Measurements from ENCODE around the gene PCBP3.

Gene PCBP3

DNA sequence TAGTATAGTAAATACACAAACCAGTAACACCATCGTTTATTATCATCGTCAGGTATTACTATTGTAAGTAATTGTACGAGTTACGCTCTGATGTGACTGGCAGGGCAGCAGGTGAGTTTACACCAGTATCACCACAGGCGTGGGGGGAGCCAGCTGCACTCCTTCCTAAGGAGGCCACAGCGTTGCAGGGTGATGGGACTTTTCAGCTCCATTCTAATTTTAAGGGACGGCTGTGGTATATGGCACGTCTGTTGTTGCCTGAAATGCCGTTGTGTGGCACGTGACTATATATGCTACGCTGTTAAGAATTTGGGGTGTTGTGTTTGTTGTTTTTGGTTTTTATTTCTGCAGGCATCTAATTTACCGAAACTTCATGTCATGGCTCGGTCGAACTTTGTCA is 173.3 kb downstream of the PCBP3 start:
- no peak for DNase-seq

DNA sequence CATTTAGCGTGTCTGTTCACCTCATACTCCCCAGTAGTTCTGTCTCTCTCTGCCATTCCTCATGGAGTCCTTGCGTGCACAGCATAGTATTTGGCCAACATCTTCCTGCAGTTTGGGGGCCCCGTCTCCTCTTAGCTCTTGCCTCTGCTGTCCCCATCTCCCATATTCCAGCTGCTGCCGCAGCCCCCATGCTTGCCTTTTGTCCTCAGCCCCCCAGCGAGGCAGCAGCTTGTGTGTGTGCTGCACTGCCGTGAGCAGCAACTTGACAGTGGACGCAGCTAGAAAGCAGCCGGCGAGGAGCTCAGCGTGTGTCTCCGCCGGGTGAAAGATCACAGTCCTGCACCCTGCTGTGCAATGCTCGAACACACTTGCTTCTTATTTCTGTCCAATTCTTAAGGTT is 173.8 kb downstream of the PCBP3 start:
- DNase-seq, result no peak

DNA sequence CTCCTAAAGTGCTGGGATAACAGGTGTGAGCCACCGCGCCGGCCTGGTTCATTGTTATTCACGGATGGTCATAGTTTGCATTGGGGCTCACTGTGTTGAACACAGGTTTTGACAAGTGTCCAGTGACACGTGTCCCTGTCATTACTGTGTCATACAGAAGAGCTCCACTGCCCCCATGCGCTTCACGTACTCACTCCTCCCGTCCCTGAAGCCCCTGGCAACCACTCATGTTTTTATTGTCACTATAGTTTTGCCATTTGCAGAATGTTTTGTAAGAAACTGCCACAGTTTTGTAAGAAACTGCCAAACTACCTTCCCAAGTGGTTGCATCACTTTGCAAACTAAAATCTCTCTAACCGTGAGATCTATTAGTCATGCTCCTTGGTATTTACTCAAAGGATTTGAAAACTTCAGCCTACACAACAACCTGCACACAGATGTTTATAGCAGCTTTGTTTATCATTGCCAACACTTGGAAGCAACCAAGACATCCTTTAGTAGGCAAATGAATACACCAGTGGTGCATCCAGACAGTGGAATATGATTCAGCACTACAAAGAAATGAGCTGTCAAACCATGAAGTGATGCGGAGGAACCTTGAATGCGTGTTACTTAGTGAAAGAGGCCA is 174.9 kb downstream of the PCBP3 start:
- DNase-seq, result no peak

DNA sequence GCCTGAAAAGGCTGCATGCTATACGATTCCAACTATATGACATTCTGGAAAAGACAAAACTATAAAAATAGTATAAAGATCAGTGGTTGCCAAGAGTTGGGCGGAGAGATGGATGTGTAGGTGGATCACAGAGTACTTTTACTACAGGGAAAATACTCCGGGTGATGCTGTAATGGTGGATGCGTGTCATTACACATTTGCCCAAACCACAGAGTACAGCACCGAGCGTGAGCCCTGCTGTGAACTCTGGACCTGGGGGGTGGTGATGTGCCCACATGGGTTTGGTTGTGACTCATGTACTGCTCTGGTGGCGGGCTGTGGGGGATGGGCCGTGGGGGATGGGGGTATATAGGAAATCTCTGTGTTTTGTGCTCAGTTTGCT is 175.4 kb downstream of the PCBP3 start:
- peak; percentile 78 for DNase-seq

DNA sequence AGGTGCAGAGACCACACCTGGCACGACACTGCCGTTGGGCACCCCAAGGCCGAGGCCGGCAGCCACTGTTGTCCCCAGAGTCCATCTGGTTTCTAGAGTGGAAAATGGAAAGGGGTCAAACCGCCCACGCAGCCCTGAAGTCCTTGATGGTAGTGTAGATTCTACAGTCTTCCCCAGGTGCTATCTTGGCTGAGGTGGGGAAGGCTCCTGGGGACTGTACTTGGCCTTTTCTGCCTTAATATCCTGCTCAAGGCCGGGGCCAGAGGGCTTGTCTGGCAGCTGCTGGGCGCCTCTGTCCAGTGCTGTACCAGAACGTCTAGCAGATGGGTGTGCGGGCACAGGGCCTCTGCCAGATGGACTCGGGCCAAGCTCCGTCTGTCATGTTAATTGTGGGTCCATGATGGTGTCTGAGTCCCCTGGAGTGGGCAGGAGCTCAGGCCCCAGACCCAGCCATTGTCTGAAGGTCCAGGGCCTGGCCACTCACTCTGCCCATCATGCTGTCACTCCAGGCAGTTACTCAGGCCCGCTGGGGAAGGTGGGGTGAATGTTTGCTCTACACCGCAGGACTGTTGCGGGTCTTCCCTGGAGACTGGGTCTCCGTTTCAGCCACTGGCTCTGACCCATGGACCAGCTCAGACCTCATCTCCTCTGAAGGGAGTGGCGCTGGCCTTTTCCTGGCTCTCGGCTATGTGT is 176.1 kb downstream of the PCBP3 start:
- no peak for DNase-seq

DNA sequence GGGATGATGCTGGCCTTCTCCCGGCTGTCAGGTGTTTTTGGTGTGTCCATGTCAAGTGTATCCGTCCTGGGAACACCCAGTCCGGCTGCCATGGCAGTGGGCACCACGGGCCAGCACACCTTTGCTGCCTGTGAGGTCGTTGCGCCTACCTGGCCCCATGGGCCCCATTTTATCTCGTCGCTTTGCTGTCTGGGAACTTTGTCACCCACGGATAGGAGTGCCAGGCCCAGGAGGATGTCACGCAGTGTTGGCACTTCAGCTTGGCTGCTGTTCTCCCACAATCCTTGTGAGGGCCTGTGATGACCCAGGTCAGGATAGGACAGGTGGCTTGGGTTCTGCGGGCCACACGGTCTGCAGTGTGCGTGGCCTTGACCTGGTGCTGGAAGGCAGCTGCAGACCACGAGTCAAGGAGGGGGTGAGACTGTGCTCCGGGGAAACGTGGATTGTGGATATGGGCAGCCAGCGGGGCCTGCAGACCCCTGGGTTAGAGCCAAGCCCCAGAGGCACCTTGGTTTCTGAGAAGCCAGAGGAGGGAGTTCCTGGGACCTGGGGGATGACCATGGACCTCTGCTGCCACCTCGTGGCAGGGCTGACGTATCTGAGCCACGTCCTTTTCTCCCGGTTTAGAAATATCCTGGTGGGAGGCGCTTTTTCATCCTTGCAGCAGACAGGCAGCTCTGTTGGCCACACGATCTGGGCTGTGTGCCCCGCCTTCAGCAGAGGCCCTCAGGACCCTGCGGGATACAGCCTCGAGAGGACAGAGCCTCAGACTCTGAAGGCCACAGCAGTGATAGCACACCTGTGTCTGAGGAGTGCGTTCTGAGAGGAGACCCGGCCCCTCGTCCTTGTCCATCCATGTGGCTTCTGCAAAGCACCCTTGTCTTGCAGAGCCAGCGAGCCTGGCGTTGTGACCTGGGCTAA is 176.9 kb downstream of the PCBP3 start:
- DNase-seq, result peak; percentile 81

DNA sequence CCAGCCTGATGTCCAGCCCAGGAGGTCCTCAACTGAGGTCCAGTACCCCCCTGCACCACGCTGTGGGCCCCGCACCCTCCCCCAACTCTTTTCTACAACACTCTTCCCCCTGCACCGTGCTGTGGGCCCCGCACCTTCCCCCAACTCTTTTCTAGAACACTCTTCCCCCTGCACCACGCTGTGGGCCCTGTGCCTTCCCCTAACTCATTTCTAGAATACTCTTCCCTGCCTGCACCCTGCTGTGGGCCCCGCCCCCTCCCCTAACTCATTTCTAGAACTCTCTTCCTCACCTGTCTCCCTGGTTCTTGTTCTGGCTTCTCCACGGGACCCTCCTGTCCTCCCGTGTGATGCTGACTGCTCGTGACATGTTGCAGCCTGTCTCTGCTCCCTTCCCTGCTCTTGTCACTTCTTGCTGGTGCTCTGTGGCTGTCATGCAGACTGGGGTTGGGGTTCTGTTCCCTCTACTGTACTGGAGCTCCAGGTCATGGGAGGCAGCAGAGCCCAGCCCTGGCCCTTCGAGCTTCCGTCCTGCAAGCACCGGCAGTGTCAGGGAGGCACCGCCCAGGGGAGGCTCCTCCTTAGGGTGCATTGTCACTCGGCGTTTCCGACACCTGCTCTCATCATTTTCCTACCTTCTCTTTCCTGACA is 177.9 kb downstream of the PCBP3 start:
- DNase-seq, result no peak

DNA sequence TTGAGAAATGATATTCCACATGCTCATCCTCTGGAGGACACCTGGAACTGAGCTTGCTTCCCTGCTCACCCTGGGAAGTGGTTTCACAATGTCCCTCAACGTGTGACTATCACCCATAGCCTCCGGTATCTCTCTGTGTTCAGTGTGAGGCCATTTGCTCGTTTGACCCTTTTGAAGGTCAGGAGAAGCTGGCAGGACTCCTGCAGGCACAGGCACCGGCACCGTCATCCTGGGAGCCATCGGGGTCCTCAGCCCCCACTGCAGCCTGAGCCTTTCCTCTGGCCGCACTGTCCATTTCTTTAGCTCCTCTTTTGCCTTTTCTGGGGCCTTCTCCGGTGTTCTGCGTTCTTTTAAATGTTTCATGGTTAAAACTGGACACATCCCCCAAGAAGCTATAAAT is 178.5 kb downstream of the PCBP3 start:
- DNase-seq, result no peak

DNA sequence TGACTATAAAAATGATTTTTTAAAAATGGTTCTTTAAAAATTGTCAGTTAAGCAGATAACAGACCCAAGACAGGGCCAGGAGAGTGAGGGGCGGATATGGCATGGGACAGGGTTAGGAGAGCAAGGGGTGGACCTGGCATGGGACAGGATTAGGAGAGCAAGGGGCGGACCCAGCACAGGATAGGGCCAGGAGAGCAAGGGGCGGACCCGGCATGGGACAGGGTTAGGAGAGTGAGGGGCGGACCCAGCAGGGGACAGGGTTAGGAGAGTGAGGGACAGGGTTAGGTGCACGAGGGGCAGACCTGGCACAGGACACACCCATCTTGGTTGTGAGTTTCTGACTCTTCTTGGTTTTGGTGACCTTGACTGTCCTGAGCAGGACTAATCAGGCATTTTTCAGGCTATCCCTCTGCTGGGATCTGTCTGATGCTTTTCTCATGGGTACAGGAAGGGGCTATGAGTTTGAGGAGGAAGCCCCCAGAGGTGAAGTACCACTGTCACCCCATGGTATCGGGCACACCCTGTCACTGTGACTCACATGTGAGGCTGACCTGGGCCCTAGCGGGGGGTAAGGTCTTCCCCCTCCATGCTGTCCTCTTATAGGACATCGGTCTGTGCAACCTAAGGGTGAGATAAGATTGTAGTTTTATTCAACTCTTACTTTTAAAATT is 179.0 kb downstream of the PCBP3 start:
- DNase-seq, result no peak

DNA sequence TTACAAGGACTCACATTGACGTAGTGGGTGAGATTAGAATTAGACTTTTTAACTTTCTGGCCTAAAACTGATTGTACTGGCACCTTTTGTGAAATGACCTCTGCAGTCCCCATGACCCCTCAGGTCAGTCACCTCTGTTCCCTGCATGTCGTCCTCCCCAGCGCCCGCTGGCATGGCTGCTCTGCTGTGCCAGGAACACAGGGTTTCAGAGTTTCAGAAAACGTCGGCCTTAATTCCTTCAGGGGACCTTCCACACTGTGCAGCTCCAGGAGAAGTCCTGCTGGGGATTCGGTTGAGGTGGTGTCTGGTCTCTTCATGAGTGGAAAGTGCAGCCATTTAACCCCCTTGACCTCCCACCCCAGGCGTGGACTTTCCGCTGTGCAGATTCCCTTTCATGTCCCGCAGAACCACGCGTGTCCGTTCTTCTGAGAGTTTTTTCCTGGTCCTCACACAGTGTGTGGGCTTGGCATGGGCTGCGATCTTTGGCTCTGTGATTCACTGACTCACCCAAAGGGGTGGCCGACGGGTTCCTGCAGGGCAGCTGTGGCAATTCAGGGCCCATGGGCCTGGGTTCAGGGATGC is 179.7 kb downstream of the PCBP3 start:
- DNase-seq, result no peak

DNA sequence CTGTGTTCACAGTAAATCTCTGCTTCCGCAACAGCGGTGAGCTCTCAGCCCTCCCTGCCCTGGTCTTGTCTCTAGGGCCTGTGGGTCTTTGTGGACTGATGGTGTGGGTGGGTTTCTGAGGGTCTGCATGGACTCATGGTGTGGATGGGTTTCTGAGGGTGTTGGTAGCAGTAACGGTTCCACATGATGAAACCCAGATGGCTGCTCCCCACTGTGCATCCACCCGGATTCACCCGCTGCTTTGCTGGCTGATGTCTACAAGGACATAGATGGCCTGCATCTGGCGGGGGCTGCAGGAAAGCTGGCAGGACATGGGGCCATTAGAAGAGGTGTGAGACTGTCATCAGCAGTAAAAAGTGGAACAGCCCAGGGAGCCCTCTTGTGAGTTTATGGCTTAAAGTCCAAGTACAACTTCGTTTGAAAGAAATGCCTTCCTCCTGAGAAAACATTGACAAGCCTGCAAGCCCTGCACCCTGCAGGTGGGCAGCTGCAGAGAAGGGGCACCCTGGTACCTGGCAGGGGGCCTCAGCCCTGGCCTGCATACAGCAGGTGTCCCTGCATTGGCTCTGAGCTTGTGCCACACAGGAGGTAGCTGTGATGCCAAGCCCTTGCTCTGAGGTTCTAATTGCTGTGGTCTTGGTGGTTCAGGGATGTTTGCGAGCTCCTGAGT is 181.2 kb downstream of the PCBP3 start:
- DNase-seq, result no peak

DNA sequence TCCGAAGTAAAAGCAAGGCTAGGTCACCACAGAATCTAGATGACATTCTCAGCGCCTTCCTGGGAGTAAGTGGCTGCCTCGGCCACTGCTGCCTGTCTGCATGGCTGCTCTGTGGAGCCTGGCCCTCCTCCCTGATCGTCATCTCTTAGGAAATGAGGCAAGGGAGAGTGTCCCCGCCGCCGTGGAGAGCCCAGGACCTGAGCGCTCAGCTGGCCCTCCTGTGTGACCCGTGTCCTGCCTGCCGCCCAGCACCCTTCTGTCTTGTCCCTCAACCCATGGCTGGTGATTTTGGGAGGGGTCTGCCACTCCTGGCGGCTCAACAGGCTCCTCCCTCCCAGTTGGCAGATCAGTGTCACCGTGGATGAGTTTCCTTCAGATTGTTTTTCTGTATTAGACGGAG is 181.7 kb downstream of the PCBP3 start:
- DNase-seq, result no peak

DNA sequence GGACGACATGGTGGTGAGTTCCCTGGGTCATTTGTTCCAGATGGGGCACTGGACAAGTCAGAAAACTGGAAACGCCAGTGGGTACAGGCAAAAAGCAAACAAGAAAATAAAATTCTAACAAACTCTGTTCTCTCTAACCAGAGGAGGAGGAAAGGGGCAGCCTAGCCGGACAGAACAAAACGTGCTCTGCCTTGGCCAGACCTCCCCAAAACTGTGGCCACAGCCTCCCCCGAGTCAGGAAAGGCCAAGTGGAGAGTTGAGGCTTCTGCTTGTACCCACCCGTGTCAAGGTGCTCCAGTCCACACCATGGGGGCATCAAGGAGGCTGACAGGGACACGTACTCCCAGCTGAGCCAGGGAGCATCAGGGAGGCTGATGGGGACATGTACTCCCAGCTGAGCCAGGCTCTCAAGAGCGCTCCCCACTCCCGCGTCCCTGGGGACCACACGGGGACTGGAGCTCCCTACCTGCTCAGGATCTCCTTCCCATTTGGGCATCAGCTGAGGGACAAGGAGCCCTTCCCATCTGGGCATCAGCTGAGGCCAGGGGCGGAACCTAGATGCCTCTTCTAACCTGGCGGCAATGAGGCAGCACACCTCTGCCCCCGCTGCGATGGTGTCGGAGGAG is 183.3 kb downstream of the PCBP3 start:
- no peak for DNase-seq

DNA sequence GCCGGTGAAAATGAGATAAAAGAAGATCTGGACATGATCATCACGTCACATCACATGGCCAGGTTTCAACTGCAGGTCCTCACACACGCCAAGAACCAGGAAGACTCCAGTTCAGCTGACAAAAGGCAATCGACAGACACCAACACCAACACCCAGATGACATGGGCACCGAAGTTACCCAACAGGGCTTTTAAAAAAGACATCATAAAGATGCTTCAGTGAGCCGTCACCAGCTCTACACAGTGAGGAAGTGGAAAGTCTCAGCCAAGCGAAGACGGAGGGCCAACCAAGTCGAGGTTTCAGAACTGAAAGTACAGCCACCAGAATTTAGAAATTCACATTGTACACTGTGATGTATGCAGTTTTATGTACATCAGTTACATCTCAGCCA is 183.8 kb downstream of the PCBP3 start:
- DNase-seq, result no peak

DNA sequence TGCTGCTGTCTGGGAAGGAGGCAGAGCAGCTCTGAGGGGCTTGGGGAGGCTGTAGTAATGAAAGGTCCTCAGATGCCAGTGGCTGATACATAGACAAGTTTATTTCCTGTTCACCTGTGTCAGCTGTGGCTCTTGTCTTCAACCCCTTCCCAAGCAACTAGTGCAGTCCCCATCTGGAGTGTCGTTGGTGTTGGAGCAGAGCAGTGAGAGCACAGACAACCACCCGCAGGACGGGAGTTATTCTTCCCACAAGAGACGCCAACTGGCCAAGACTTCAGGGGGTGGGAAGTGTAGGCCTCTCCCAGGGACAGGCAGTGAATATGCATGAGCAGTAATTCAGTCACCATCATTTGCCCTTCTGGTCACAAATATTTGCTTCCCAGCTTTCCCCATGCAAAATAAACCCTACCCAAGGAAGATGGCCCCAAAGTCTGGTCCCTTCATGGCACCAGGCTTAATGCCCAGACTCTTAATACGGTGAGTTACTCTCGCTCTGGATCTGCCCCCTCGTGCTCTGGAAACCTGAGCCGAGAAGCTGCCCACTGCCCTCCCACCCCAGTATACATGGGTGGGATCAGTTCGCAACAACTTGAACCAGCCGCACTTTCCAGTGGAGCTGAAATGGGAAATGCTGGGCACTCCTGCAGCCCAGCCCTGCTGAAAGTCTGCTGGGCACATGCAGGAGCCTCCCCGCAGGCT is 184.5 kb downstream of the PCBP3 start:
- DNase-seq, result no peak

DNA sequence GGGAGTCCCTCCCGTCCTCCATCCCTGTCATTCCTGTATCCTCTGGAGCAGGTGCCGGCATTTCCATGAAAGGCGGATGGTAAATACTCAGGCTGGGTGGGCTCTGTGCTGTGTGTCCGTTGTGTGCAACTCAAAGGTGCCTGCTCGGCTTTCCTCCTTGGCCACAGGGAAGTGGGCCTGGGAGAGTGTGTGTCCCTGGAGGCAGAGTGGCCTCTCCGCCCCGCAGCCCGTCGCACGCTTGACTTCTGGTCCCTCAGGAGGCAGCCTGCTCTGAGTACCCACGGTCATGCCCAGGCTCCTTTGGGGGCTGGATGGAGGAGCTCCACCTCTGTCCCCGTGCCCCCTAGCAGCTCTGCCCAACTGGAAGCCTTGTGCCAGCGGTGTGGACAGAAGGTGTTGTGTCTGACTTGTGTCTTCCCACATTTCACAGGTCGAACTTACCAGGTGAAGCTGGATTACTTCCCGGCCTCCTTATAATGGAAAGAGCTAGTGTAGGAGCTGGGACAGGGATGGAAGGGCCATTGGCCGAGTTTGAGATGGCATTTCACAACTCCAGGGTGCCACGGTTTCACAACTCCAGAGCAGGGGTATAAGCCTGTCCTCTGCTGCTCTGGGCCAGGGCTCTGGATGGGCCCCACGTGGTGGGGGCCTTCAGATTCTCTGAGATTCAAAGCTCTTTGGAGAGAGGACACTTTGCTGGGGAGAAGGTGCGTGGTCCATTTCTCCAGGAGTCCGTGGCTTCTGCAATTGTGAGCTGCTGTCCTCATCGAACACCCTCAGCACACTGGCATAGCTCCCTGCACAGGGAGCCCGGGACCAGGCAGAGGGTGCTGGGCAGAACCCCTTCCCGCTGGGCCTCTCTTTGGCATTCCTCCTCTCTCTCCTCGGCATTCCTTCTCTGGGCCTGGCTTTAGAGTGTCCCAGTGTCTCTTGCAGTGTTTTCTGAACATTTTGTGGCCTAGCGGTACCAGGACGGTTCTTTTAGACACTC is 185.3 kb downstream of the PCBP3 start:
- no peak for DNase-seq

DNA sequence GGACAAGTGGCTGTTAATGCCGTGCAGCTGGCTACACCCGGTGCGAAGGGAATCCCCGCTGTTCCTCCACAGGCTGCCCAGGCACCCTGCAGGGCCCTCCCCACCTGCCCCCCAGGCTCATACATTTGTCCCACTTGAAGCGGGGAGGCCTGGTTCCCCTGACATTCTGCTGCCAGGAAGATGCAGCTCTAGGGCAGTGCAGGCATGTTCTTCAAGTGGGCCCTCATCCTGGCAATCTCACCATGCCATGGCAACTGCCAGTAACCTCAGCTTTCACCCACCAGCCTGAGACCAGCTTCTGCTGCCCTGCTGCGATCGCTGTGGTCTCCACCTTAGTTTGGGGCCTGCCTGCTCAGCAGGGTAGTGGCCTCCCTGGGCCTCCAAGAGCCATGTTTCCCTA is 186.1 kb downstream of the PCBP3 start:
- DNase-seq, result no peak

DNA sequence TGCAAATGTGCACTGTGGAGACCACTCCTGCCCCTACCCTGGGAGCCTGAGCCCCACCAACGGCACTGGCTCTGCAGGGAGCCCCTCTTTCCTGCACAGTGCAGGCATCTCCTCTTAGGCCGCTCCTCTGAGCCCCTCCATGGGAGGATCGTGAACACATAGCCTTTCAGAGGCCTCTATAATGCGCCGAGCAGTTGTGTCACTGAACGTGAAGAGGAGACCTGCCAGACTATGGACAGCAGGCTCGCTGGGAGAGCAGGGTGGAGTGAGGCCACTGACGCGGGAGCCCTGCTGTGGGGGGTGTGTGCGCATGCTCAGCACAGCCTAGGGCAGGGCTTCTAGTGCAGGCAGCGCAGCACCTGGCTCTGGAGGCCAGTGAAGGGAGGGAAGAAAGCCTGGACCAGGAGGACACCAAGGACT is 186.7 kb downstream of the PCBP3 start:
- DNase-seq, result no peak

DNA sequence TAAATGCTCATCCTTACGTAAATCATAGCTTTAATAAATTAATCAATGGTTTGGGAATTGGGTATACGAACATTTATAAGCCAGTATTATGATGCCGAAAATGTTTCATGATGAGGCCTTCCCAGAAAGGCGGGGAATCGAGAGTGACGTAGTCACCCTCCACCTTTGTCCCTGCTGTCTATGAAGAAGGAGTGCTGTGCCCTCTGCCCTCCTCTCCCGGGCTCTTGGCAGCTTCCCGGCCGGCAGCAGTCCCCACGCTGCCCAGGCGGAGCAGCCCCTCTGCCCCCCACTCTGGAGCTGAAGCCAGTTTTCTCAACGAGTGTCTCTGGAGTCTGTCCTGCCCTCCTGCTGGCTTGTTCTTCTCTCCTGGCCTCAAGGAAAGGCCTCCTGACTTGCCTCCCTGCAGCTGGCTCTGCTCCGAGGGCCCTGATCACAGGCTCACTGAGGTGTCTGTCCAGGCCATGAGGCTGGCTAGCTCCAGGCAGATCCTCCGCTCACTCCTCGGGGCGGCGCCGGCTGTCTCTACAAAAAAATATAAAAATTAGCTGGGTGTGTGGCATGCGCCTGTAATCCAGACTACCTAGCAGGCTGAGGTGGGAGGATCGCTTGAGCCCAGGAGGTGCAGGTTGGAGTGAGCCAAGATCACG is 187.3 kb downstream of the PCBP3 start:
- no peak for DNase-seq

All from stimulated activated CD4-positive, alpha-beta T cell treated with anti-CD3 and anti-CD28 coated beads, Interleukin-12 subunit alpha, Interleukin-12 subunit beta, amount 100 ng/mL, for 4 hours (primary cell).